ENCODE results near the gene CREG2.

- TF ChIP-seq POLR2A (IDR thresholded peaks at IDR 0.05; ENCODE audit: low read depth, low read length) (no peak), PAX5 (IDR thresholded peaks at IDR 0.05; ENCODE audit: insufficient read depth, low read length, severe bottlenecking) (no peak), POLR2AphosphoS5 (IDR thresholded peaks at IDR 0.05; ENCODE audit: low read depth, low read length) (no peak)
These were observed 31.3 kb upstream of the CREG2 start for GRCh38 chr2:101418460-101419095.

Data from GM12891 (cell line).